HG03045 (cell line): ENCODE data around the gene P2RY6.

Experiments used
- ATAC-seq: cut with Tn5 transposase; IDR thresholded peaks from one replicate; pipeline ENCODE4 v1.9.1; 2021; ENCODE audit warnings: mild to moderate bottlenecking, moderate library complexity; ENCODE audit not compliant: unreplicated experiment

The P2RY6 gene

GRCh38 chr11:73236854-73237253 lies 35.3 kb upstream of the P2RY6 start:
- no peak for ATAC-seq

GRCh38 chr11:73237471-73238290 lies 34.5 kb upstream of the P2RY6 start:
- no peak for ATAC-seq

- ATAC-seq, result no peak
Measured at GRCh38 chr11:73239111-73239521, 33.0 kb upstream of the P2RY6 start.

GRCh38 chr11:73239571-73240189 lies 32.5 kb upstream of the P2RY6 start:
- no peak for ATAC-seq

- no peak for ATAC-seq
Measured at GRCh38 chr11:73240190-73240781, 31.9 kb upstream of the P2RY6 start.

GRCh38 chr11:73241300-73241699 lies 30.8 kb upstream of the P2RY6 start:
- no peak for ATAC-seq

- peak; percentile 69 for ATAC-seq
Measured at GRCh38 chr11:73242251-73243092, 29.7 kb upstream of the P2RY6 start.

GRCh38 chr11:73243093-73243485 lies 29.0 kb upstream of the P2RY6 start:
- no peak for ATAC-seq

- ATAC-seq, result no peak
Measured at GRCh38 chr11:73244589-73245240, 27.4 kb upstream of the P2RY6 start.

- ATAC-seq, result no peak
Measured at GRCh38 chr11:73245461-73245860, 26.7 kb upstream of the P2RY6 start.

- ATAC-seq, result no peak
Measured at GRCh38 chr11:73246303-73246702, 25.8 kb upstream of the P2RY6 start.

- ATAC-seq, result no peak
Measured at GRCh38 chr11:73248526-73249185, 23.5 kb upstream of the P2RY6 start.

GRCh38 chr11:73249304-73249703 lies 22.8 kb upstream of the P2RY6 start:
- ATAC-seq, result no peak

GRCh38 chr11:73249853-73250783 lies 22.0 kb upstream of the P2RY6 start:
- ATAC-seq, result no peak

- ATAC-seq, result no peak
Measured at GRCh38 chr11:73252577-73253191, 19.5 kb upstream of the P2RY6 start.

- no peak for ATAC-seq
Measured at GRCh38 chr11:73257342-73258103, 14.6 kb upstream of the P2RY6 start.

GRCh38 chr11:73258104-73259035 lies 13.8 kb upstream of the P2RY6 start:
- no peak for ATAC-seq
